Liver (tissue), 9 donors: ENCODE data around the gene PAQR9. TPM values are rescaled to one million over a fixed set of nuclear protein-coding genes. Genes with fewer than 3 reads are reported as not detected.

ENCODE experiments used
- DNase-seq: peaks from one replicate; pipeline ENCODE4 v3.0.0-alpha.2; 2017; ENCODE audit warnings: low spot score
- H3K27ac ChIP-seq, 2 donors: one replicate each; pipeline ENCODE4 v1.7.0; 2013; ENCODE audit warnings: inconsistent platforms in 2 of 2, low read length in 2 of 2, control low read depth in 1 of 2, low read depth in 1 of 2, mild to moderate bottlenecking in 1 of 2
- H3K27me3 ChIP-seq, 4 donors: one replicate each; pipeline versions ENCODE4 v1.6.1 to v1.7.0; 2013; ENCODE audit warnings: low read length in 3 of 4, inconsistent platforms in 1 of 4, mild to moderate bottlenecking in 1 of 4, moderate library complexity in 1 of 4; ENCODE audit not compliant: control insufficient read depth in 4 of 4, insufficient read depth in 4 of 4
- H3K36me3 ChIP-seq, 4 donors: one replicate each; pipeline versions ENCODE4 v1.6.1 to v1.7.0; 2013; ENCODE audit warnings: low read length in 3 of 4, mild to moderate bottlenecking in 3 of 4, low read depth in 1 of 4, moderate library complexity in 1 of 4; ENCODE audit not compliant: control insufficient read depth in 4 of 4, insufficient read depth in 3 of 4
- H3K4me1 ChIP-seq, 4 donors: one replicate each; pipeline versions ENCODE4 v1.6.1 to v1.7.0; 2013; ENCODE audit warnings: low read length in 3 of 4, mild to moderate bottlenecking in 3 of 4, moderate library complexity in 1 of 4; ENCODE audit not compliant: control insufficient read depth in 4 of 4, insufficient read depth in 4 of 4
- H3K4me3 ChIP-seq, 3 donors: one replicate each; pipeline versions ENCODE4 v1.6.1 to v1.7.0; 2013; ENCODE audit warnings: low read length in 3 of 3, control low read depth in 1 of 3, low read depth in 1 of 3, mild to moderate bottlenecking in 1 of 3
- H3K9ac ChIP-seq, 2 donors: one replicate each; pipeline ENCODE4 v1.7.0; 2013; ENCODE audit warnings: low read length in 2 of 2, mild to moderate bottlenecking in 2 of 2, moderate library complexity in 2 of 2, control low read depth in 1 of 2, low read depth in 1 of 2
- H3K9me3 ChIP-seq, 4 donors: one replicate each; pipeline versions ENCODE4 v1.6.1 to v1.7.0; 2013; ENCODE audit warnings: low read length in 3 of 4; ENCODE audit not compliant: control insufficient read depth in 4 of 4
- FOXA1 ChIP-seq: IDR thresholded peaks from 2 replicates; pipeline ENCODE4 v1.6.1; 2016; ENCODE audit warnings: antibody characterized with exemption
- FOXA2 ChIP-seq: IDR thresholded peaks from 2 replicates; pipeline ENCODE4 v1.6.1; 2016; ENCODE audit warnings: antibody characterized with exemption
- GABPA ChIP-seq, 2 donors: IDR thresholded peaks in 1 of 2; conservative IDR thresholded peaks in 1 of 2; 2 replicates each; pipeline ENCODE4 v1.6.1; 2016; ENCODE audit warnings: antibody characterized with exemption in 2 of 2, mild to moderate bottlenecking in 1 of 2, moderate library complexity in 1 of 2
- HNF4A ChIP-seq, 2 donors: conservative IDR thresholded peaks; 2 replicates each; pipeline ENCODE4 v1.6.1; 2016; ENCODE audit warnings: antibody characterized with exemption in 2 of 2, mild to moderate bottlenecking in 2 of 2
- HNF4G ChIP-seq: IDR thresholded peaks from 2 replicates; pipeline ENCODE4 v1.6.1; 2016; ENCODE audit warnings: antibody characterized with exemption
- JUND ChIP-seq, 2 donors: IDR thresholded peaks; 2 replicates each; pipeline ENCODE4 v1.6.1; 2016; ENCODE audit warnings: antibody characterized with exemption in 2 of 2
- NR2F2 ChIP-seq: IDR thresholded peaks from 2 replicates; pipeline ENCODE4 v1.6.1; 2016; ENCODE audit warnings: antibody characterized with exemption
- RAD21 ChIP-seq, 2 donors: IDR thresholded peaks; 2 replicates each; pipeline ENCODE4 v1.6.1; 2016; ENCODE audit warnings: antibody characterized with exemption in 2 of 2, mild to moderate bottlenecking in 2 of 2
- RXRA ChIP-seq, 2 donors: IDR thresholded peaks; 2 replicates each; pipeline ENCODE4 v1.6.1; 2017 to 2018; ENCODE audit warnings: antibody characterized with exemption in 2 of 2, mild to moderate bottlenecking in 1 of 2
- SP1 ChIP-seq: IDR thresholded peaks from 2 replicates; pipeline ENCODE4 v1.6.1; 2018; ENCODE audit warnings: antibody characterized with exemption, mild to moderate bottlenecking
- TAF1 ChIP-seq: conservative IDR thresholded peaks from 2 replicates; pipeline ENCODE4 v1.6.1; 2016; ENCODE audit warnings: antibody characterized with exemption, mild to moderate bottlenecking
- YY1 ChIP-seq: IDR thresholded peaks from 2 replicates; pipeline ENCODE4 v1.6.1; 2016; ENCODE audit warnings: antibody characterized with exemption, mild to moderate bottlenecking
- WGBS: extraction: QIAGEN DNeasy Blood & Tissue Kit; methylation state at CpG from one replicate; pipeline ENCODE4 v1.1.7; 2013; 5-methylcytosine and 5-hydroxymethylcytosine counted together
- polyA plus RNA-seq, 2 donors: library from polyadenylated mRNA; stranded (reverse) in 1 of 2; unstranded in 1 of 2; fragments of 200-250 nt in 1 of 2; fragments of >200 nt in 1 of 2; fragmentation: Nextera tagmentation in 1 of 2; extraction: Ambion mirVana in 1 of 2; gene quantifications; one replicate each; pipeline versions ENCODE4 v1.2.1 to v1.2.3, GENCODE V29; 2013 to 2015
- total RNA-seq, 2 donors: library from RNA; depleted of rRNA; stranded (reverse); fragments of >200 nt; gene quantifications; one replicate each; pipeline ENCODE4 v1.2.3, GENCODE V29; 2014
- TF ChIP-seq, protein P1 (sequence below): IDR thresholded peaks from 2 replicates; pipeline ENCODE4 v1.6.1; 2016; ENCODE audit warnings: antibody characterized with exemption
- TF ChIP-seq, protein P2 (sequence below): IDR thresholded peaks from 2 replicates; pipeline ENCODE4 v1.6.1; 2016; ENCODE audit warnings: antibody characterized with exemption, mild to moderate bottlenecking
- TF ChIP-seq, protein P3 (sequence below): IDR thresholded peaks from 2 replicates; pipeline ENCODE4 v1.6.1; 2016; ENCODE audit warnings: antibody characterized with exemption
- donor health status: healthy.
- donor health status: healthy.
- donor health status: healthy.
- donor health status: healthy.
- donor health status: healthy.

The PAQR9 gene
- total and polyA plus RNA-seq, 4 donors, result 3.6 to 24.3 (median 12.6) TPM

DNA sequence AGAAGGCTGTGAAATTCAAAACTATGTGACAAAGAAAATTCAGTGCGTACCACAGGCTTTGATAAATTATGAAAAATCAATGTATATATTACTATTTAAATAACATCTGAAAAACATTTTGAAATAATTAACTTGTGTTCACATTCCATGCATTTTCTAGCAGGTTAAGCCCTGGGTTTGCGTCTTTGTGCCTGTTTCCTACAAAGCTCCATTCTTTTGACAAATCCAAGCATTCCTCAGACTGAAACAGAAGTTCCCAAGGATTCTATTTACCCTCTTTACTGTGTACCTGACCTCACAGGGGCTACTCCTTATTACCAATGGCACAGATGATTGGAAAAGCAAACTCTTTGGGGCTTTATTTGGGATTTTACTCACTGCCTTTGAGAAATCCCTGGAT, 1.9 kb downstream of the PAQR9 start:
- no peaks in the 10 kb centered on the region for H3K9me3 ChIP-seq
- H3K36me3 ChIP-seq, result no peaks in the 10 kb centered on the region
- H3K27ac ChIP-seq, result no peak overlapping the region
- H3K27me3 ChIP-seq, result no peaks in the 10 kb centered on the region
- H3K4me1 ChIP-seq, result peaks cover 4 to 38% (median 32%) of the 10 kb centered on the region in 4 donors
- no peak for TF ChIP-seq RXRA (IDR thresholded peaks at IDR 0.05)
- TF ChIP-seq NR2F2, result no peak
- TF ChIP-seq RAD21 (IDR thresholded peaks at IDR 0.05), result no peak
- no peak for TF ChIP-seq YY1
- TF ChIP-seq, protein P1, sequence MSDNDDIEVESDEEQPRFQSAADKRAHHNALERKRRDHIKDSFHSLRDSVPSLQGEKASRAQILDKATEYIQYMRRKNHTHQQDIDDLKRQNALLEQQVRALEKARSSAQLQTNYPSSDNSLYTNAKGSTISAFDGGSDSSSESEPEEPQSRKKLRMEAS, result no peak
- TF ChIP-seq HNF4G, result no peak
- TF ChIP-seq, protein P2, sequence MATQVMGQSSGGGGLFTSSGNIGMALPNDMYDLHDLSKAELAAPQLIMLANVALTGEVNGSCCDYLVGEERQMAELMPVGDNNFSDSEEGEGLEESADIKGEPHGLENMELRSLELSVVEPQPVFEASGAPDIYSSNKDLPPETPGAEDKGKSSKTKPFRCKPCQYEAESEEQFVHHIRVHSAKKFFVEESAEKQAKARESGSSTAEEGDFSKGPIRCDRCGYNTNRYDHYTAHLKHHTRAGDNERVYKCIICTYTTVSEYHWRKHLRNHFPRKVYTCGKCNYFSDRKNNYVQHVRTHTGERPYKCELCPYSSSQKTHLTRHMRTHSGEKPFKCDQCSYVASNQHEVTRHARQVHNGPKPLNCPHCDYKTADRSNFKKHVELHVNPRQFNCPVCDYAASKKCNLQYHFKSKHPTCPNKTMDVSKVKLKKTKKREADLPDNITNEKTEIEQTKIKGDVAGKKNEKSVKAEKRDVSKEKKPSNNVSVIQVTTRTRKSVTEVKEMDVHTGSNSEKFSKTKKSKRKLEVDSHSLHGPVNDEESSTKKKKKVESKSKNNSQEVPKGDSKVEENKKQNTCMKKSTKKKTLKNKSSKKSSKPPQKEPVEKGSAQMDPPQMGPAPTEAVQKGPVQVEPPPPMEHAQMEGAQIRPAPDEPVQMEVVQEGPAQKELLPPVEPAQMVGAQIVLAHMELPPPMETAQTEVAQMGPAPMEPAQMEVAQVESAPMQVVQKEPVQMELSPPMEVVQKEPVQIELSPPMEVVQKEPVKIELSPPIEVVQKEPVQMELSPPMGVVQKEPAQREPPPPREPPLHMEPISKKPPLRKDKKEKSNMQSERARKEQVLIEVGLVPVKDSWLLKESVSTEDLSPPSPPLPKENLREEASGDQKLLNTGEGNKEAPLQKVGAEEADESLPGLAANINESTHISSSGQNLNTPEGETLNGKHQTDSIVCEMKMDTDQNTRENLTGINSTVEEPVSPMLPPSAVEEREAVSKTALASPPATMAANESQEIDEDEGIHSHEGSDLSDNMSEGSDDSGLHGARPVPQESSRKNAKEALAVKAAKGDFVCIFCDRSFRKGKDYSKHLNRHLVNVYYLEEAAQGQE, result no peak
- TF ChIP-seq FOXA1, result no peak
- TF ChIP-seq TAF1, result no peak
- no peak for TF ChIP-seq JUND (IDR thresholded peaks at IDR 0.05)
- H3K9ac ChIP-seq, result peak overlapping the region in 1 of 2 donors; percentile 62
- no peak for DNase-seq
- 60% methylated on average over 2 of the region's 2 CpGs for WGBS
- peak overlapping the region; percentile 14 to 90 (median 50) for H3K4me3 ChIP-seq

DNA sequence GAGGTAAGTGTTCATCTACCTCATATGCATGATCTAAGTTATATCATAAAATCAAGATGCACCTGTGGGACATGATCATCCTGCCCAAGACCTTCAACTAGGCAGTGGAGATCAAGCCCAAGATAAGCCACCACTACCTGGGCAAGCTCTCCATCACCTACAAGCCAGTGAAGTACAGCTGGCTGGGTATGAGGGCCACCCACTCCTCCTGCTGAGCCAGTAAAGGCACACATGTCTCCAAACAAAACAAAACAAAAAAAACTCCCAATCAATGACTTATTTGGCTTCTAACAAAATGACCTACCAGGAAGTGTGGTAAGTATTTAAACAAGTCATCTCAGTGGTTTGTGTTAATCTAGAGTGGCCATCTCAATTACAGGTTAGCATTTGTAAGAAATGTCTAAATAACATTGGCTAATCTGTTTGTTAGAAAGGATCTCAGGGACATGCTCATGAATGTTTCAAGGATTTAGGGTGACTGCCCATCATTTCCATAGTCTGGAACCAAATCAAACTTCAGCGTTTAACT, 3.1 kb downstream of the PAQR9 start:
- 32% methylated on average over 1 of the region's 1 CpG for WGBS
- peaks cover 4 to 38% (median 32%) of the 10 kb centered on the region in 4 donors for H3K4me1 ChIP-seq
- peak overlapping the region in 1 of 3 donors; percentile 90 for H3K4me3 ChIP-seq
- peak overlapping the region in 1 of 2 donors; percentile 38 for H3K27ac ChIP-seq
- H3K36me3 ChIP-seq, result no peaks in the 10 kb centered on the region
- no peaks in the 10 kb centered on the region for H3K27me3 ChIP-seq
- DNase-seq, result no peak
- no peaks in the 10 kb centered on the region for H3K9me3 ChIP-seq
- H3K9ac ChIP-seq, result no peak overlapping the region
- TF ChIP-seq HNF4A (conservative IDR thresholded peaks at IDR 0.05) (peak in 1 of 2 donors; percentile 42), FOXA1 (no peak), FOXA2 (no peak), JUND (IDR thresholded peaks at IDR 0.05) (peak in 1 of 2 donors; percentile 19), YY1 (peak; percentile 61), RXRA (IDR thresholded peaks at IDR 0.05) (peak in 1 of 2 donors; percentile 47)
- TF ChIP-seq, protein P1, result peak; percentile 18

DNA sequence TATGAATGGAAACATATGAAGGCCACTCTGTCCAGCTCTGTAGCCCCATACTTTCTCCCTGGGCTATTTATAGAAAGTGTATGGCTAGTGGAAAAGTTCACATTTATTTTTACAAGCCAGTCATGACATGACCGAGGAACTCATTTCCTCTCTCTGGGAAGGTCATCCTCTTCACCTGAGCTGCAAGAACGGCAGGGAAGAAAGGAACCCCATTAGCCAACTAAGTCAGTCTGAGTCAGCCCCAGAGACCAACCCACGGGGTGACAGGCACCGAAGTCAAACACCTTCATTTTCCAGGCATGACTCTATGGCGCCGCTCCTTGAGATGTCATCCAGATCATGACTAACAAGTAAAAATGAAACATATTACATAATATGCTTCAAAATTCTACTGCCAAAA, 4.8 kb downstream of the PAQR9 start:
- no peak overlapping the region for H3K27ac ChIP-seq
- H3K27me3 ChIP-seq, result no peaks in the 10 kb centered on the region
- no peak overlapping the region for H3K4me3 ChIP-seq
- TF ChIP-seq SP1 (no peak), RXRA (IDR thresholded peaks at IDR 0.05) (no peak), YY1 (no peak), FOXA1 (no peak), NR2F2 (no peak), TAF1 (no peak), GABPA (IDR thresholded peaks at IDR 0.05 in 1 of 2, conservative IDR thresholded peaks at IDR 0.05 in 1 of 2) (no peak)
- TF ChIP-seq, protein P3, sequence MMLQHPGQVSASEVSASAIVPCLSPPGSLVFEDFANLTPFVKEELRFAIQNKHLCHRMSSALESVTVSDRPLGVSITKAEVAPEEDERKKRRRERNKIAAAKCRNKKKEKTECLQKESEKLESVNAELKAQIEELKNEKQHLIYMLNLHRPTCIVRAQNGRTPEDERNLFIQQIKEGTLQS, result no peak
- peaks cover 5 to 29% (median 25%) of the 10 kb centered on the region in 4 donors for H3K4me1 ChIP-seq
- no peaks in the 10 kb centered on the region for H3K9me3 ChIP-seq
- no peak for DNase-seq
- 80% methylated on average over 6 of the region's 6 CpGs for WGBS
- no peak overlapping the region for H3K9ac ChIP-seq
- no peaks in the 10 kb centered on the region for H3K36me3 ChIP-seq
